SH-SY5Y (cell line): ENCODE measurements around the gene CGNL1.

Experiments used
- GATA2 ChIP-seq: IDR thresholded peaks from 2 replicates; pipeline ENCODE4 v1.6.1; 2011; ENCODE audit warnings: mild to moderate bottlenecking, low read depth, low read length
- GATA3 ChIP-seq: IDR thresholded peaks from 2 replicates; pipeline ENCODE4 v1.6.1; 2011; ENCODE audit warnings: low read depth, mild to moderate bottlenecking, low read length, moderate library complexity

DNA sequence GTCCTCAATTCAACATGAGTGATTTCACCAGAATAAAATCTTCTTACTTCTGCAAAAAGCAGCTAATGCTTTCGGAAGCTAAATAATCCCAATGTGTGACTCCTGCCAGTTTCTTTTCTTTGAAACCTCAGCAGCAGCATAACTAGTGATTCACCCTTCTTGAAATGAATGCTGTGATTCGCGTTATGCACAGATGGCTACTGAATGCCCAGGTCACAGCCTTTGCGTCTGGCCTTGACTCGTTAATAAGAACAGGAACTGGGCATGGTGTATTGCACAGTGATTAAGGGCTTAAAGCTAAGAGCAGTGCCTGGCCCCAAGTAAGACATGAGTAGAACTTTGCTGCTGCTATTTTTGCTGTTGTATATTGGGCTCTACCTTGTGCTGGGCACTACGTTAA, 19.0 kb downstream of the CGNL1 start:
- TF ChIP-seq GATA2 = no peak
- no peak for TF ChIP-seq GATA3
